SK-N-SH treated with all-trans-retinoic acid at 6 μM for 48 hours (cell line): Measurements from ENCODE around the gene ABI3.

Experiments used
- CREB5 ChIP-seq: fragments of 250-450 bp; sonication (Bioruptor Pico); IDR thresholded peaks from 2 replicates; pipeline ENCODE4 v1.5.1; 2020; ENCODE audit warnings: low read depth, mild to moderate bottlenecking, moderate library complexity
- PATZ1 ChIP-seq: fragments of 250-450 bp; sonication (Bioruptor Pico); IDR thresholded peaks from 2 replicates; pipeline ENCODE4 v1.8.0; 2020; ENCODE audit warnings: mild to moderate bottlenecking, moderate library complexity, borderline replicate concordance
- POU6F1 ChIP-seq: fragments of 250-450 bp; sonication (Bioruptor Pico); IDR thresholded peaks from 2 replicates; pipeline ENCODE4 v1.8.0; 2021; ENCODE audit warnings: low read depth, mild to moderate bottlenecking, moderate library complexity, borderline replicate concordance
- TOX ChIP-seq: fragments of 250-450 bp; sonication (Bioruptor Pico); IDR thresholded peaks from 2 replicates; pipeline ENCODE4 v1.8.0; 2021; ENCODE audit warnings: mild to moderate bottlenecking, moderate library complexity, borderline replicate concordance
- TSHZ2 ChIP-seq: fragments of 250-450 bp; sonication (Bioruptor Pico); IDR thresholded peaks from 2 replicates; pipeline ENCODE4 v1.5.0; 2020; ENCODE audit warnings: mild to moderate bottlenecking, moderate library complexity
- ZFP3 ChIP-seq: fragments of 250-450 bp; sonication (Bioruptor Pico); IDR thresholded peaks from 2 replicates; pipeline ENCODE4 v1.5.0; 2020; ENCODE audit warnings: mild to moderate bottlenecking, moderate library complexity
- ZFP30 ChIP-seq: fragments of 450-650 bp; formaldehyde crosslinking; IDR thresholded peaks from 2 replicates; pipeline ENCODE4 v1.5.0; 2022; ENCODE audit warnings: mild to moderate bottlenecking, moderate library complexity
- ZNF565 ChIP-seq: fragments of 450-650 bp; formaldehyde crosslinking; conservative IDR thresholded peaks from 2 replicates; pipeline ENCODE4 v1.5.0; 2020; ENCODE audit warnings: low read depth, mild to moderate bottlenecking, moderate library complexity

- TF ChIP-seq POU6F1 (CRISPR knock-in tag) (no peak), TSHZ2 (CRISPR knock-in tag) (no peak), ZFP3 (no peak), ZNF565 (CRISPR knock-in tag) (no peak), PATZ1 (no peak), TOX (no peak), CREB5 (CRISPR knock-in tag) (no peak), ZFP30 (CRISPR knock-in tag) (no peak)
Measured at GRCh38 chr17:49204516-49204915, 6.0 kb upstream of the ABI3 start.
